HG02973 (cell line): ENCODE data around the gene TRAF6.
"Not testable (repeated sequence)": the region's sequence is repeated elsewhere in the genome, so short reads cannot be mapped to it uniquely, and the experiment has no call there.

Experiments
- ATAC-seq: cut with Tn5 transposase; IDR thresholded peaks from one replicate; pipeline ENCODE4 v1.9.1; 2021; ENCODE audit warnings: moderate library complexity; ENCODE audit not compliant: unreplicated experiment

TRAF6 gene

GRCh38 chr11:36498721-36499120, 11.4 kb downstream of the TRAF6 start:
- ATAC-seq = no peak

GRCh38 chr11:36493332-36493731, 16.7 kb downstream of the TRAF6 start:
- ATAC-seq = no peak

DNA sequence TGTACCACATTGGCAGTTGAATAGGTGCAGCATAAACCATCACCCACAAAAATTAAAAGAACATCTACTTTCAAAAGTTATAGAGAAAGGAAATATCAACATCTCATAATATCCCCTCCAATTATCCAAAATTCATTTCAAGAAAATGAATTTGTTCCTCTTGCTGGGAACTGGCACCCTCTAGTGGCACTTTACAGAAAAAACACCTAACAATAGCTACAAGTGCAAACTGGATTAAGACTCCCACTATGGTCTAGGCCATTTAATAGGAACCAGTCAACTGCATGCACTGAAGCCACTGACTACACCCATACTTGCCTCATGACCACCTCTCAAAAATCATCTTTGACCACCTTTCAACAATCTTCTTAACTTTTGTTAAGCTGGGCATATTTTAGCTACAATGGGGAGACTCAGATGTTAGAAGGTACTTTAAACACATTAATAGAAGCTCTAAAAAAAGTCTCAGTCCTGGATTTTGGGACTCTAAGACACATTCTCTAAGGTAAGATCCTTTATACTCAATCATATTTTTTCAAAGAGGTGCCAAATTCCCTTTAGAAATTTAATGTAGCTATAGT, 17.3 kb downstream of the TRAF6 start:
- peak; percentile 42 for ATAC-seq

DNA sequence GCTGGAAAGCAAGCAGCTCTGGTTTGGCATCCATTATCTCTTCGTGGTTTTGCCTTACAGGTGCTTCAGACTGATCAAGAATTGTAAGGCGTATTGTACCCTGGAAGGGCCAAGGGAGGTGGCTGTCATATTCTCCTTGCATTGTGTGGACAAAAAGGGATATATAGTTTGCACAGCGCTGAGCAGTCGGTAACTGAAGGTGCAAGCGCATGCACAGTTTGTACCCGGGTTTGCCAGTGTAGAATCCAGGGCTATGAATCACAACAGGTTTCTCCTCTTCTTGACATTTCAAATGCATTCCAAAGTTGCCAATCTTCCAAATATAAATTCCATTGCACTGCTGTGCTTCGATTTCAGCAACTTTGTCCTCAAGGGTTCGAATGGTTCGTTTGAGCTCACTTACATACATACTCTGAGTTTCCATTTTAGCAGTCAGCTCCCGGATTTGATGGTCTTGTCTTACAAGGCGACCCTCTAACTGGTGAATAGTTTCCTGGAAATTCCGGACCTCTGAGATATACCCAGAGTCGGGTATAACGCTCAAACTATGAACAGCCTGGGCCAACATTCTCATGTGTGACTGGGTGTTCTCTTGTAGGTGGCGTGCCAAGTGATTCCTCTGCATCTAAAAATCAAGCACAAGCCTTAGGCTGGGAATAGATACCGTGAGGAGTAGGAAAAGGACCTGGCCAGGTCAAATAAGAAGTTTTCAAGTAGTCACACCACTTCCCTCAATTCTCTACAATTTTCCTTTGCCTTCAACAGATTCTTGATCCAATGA, 19.9 kb downstream of the TRAF6 start:
- ATAC-seq = no peak

DNA sequence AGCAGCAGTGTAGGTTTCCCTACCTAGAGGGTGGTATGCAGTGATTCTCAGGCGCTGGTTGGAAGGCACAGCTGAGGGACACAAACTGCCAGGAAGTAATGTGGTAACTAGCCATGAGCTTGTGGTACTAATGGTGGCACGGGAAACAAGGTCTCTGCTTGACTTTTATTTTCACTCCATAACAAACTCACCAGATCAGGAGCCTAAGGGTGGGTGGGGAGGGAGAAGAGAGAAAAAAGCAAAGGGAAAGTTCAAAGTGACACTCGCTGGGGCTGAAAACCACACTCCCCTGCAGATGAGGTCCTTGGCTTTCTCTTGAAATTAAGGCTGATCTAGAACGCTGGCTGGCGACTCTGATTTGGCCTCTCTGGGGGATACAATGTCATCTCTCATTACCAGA, 22.0 kb downstream of the TRAF6 start:
- ATAC-seq = peak; percentile 57

DNA sequence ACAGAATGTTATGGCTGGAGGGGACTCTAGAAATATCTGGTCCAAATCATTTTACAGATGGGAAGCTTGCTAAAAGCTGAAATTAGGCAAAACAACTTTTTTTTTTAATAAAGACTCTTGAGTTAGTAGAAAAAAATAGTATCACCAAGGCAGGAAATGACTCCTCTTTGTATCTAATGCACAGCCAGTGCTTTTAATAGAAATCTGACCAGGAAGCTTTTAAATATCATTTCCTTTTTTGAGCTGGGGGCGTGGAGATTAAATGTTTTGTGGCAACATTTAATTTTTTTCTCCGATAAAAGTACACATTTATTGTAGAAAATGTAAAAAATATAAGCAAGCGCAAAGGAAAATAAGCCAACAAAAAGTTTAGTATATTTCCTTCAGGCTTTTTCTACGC, 22.5 kb downstream of the TRAF6 start:
- no peak for ATAC-seq

DNA sequence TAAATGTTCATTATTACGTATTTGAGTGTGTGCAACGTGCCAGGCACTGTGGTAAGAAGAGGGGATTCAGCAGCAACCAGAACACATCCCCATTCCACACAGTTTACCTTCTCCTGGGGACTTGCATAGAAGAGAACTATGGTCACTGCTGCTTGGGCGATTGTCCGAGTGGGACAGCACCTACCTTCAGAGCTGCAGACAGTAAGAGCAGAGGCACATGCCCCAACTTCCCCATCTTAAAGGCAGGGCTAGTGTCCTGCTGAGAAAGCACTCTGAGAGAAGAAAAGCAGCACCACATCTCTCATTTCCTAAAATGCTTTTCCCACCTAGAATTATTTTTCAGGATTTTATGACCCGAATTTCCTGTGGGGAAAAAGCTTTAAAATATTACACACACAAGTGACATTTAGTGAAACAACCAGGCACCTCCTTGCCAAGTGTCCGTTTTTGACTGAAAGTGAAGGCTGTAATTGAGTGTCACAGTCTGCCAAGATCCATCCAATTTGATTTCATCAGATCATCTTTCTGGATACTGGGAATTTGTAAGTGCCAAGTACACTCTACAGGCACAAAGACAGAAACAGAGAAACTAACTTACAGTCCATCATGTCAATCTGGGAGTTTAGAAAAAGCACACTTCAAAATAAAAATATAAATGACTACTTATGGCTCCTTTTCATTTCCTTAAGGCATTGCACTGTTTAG, 24.6 kb downstream of the TRAF6 start:
- ATAC-seq = no peak

GRCh38 chr11:36483042-36483441, 27.0 kb downstream of the TRAF6 start:
- not testable (repeated sequence) for ATAC-seq

GRCh38 chr11:36480833-36481232, 29.2 kb downstream of the TRAF6 start:
- no peak for ATAC-seq

- ATAC-seq = no peak
Observed at GRCh38 chr11:36478700-36479329, 31.3 kb downstream of the TRAF6 start.

DNA sequence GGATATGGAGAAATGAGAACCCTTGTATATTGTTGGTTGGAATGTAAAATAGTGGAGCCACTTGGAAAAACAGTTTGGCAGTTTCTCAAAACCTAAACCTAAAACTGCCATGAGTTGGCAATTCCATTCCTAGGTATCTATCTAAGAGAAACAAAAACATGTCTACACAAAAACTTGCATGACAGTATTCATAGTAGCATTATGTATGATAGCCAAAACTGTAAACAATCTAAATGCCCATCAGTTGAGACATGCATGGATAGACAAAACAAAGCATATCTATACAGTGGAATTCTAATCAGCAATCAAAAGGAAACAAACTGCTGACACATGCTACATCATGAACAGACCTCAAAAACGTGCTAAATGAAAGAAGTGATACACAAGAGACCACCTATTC, 34.9 kb downstream of the TRAF6 start:
- no peak for ATAC-seq

GRCh38 chr11:36471577-36471976, 38.5 kb downstream of the TRAF6 start:
- no peak for ATAC-seq

DNA sequence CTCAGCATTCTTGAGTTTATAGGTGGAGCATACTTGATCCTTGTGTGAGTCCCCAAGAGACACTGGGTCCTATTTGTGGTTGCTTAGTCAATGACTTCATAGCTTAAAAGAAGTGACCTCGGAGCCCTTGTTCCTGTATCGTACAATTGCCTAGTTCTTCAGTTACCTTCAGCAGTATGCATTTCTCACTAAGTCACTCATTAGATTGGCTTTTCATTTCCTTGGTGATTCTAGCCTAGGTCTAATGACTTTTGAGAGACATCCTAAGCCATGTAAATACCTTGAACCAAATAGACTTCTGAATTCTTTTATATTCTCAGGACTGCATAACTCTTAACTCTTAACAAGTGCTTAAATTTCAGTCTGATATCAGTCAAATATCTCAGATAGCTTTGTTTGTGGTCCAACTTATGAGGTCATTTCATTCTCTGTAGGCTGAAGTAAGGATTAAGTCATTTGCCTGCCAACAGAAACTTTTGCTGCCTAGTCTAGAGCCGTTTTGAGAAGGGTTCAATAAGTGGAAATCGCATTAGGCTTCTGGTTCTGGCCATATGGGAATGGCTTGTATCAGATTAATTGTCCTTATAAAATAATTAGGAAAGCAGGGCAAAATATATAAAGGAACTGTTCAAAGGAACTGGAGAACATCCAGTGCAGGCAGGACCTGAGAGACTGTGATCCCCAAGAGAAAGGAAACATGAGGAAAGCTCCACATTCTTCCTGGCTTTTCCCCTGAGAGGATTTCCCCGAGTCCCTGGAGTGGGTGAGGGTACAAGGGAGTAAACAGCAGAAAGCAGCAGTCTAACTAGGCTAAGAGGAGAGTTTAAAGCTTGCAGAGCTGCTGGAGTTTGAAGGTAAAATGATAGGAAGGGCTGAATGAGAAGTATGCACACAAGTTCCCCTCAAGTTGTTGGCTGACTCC, 39.9 kb downstream of the TRAF6 start:
- no peak for ATAC-seq

DNA sequence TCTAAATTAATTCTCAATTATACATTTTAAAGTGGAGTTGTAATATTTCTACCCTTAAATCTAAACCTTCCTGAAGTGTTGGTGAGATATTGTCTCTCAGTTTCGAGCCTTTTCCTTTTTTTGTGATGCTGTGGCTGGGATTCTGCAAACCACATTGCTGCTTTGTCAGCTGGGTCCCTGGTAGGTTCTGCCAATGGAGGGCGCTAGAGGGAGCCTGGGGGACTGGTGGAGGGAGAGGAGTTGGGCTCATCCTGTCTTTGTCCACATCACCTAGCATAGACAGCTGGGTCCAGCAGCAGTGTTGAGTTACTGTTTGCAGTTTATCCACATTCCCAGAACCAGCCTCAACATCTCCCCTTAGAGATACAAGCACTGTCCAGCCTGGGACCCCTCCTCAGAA, 41.0 kb downstream of the TRAF6 start:
- ATAC-seq = no peak

- ATAC-seq = no peak
Observed at GRCh38 chr11:36467916-36468315, 42.2 kb downstream of the TRAF6 start.

GRCh38 chr11:36467012-36467411, 43.1 kb downstream of the TRAF6 start:
- ATAC-seq = no peak

GRCh38 chr11:36465449-36466163, 44.5 kb downstream of the TRAF6 start:
- ATAC-seq = no peak

- ATAC-seq = no peak
Observed at GRCh38 chr11:36464720-36465119, 45.4 kb downstream of the TRAF6 start.

GRCh38 chr11:36463781-36464180, 46.3 kb downstream of the TRAF6 start:
- no peak for ATAC-seq

DNA sequence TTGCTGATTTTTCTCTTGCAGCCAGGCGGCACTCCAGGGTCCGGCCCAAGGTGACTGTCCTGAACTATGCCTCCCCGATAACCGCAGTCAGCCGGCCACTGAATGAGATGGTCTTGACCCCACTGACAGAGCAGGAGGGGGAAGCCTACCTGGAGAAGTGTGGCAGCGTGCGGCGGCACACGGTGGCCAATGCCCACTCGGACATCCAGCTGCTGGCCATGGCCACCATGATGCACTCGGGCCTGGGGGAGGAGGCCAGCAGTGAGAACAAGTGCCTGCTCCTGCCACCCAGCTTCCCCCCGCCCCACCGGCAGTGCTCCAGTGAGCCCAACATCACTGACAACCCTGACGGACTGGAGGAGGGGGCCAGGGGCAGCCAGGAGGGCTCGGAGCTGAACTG, 47.8 kb downstream of the TRAF6 start:
- no peak for ATAC-seq
